HG03095 (cell line): ENCODE results near the gene WDR33.

Source experiments
- ATAC-seq: cut with Tn5 transposase; IDR thresholded peaks from one replicate; pipeline ENCODE4 v1.9.1; 2021; ENCODE audit warnings: moderate library complexity; ENCODE audit not compliant: unreplicated experiment

WDR33 gene

GRCh38 chr2:127721978-127722355, 89.0 kb downstream of the WDR33 start:
- ATAC-seq: no peak

DNA sequence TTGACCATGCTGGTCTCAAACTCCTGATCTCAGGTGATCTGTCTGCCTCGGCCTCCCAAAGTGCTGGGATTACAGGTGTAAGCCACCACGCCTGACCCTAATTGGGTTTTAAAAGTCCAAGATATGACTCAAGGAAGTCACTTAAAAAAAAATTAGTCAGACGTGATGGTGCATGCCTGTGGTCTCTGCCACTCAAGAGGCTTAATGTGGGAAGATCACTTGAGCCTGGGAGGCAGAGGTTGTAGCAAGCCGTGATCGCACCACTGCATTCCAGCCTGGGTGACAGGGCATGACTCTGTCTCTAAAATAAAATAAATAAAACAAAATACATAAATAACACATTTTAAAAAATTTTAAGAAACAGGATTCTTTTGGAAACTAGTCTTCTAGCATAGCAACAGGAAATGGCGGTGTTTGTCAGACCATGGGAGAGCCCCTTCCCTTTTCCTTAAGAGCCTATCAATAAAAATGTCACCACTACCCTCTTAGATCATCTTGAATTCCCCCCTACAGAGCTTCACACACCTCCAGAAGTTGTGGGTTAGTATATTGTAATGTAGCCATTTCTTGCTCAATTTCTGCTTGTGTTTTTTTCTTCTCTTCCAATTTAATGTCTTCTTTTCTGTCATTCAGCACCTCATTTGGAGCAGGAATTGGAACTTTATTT, 89.5 kb downstream of the WDR33 start:
- ATAC-seq: no peak

DNA sequence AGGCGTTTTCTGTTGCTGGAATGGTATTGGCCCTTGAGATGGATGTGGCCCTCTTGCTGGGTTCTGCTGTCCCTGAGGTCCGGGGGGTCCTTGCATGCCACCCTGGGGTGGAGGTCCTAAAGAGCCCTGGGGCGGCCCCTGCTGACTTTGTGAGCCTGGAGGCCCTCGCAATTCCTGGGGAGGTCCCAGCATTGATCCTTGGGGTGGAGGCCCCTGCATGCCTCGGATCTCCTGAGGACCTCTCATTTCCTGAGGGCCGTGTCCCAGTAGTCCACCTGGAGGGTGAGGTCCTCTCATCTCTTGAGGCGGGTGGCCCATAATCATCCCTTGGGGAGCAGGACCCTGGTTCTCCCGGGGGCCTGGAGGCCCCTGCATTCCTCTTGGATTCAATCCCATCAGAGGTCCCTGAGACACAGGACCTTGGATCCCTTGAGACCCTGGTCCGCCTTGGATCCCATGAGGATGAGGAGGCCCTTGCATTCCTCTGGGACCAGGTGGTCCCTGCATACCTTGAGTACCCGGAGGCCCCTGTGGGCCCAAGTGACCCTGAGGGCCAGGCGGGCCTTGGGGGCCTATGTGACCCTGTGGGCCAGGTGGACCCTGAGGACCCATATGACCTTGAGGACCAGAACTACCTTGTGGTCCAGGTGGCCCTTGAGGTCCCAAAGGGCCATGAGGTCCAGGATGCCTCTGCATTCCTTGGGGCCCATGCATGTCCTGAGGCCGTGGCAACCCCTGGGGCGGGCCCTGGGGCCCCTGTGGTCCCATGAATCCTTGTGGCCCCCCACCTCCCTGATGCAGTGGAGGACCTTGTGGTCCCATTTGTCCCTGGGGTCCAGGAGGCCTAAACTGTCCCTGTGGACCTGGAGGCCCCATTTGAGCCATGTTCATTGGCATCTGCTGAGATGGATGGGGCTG, 91.4 kb downstream of the WDR33 start:
- ATAC-seq: no peak

GRCh38 chr2:127718271-127718670, 92.7 kb downstream of the WDR33 start:
- no peak for ATAC-seq

DNA sequence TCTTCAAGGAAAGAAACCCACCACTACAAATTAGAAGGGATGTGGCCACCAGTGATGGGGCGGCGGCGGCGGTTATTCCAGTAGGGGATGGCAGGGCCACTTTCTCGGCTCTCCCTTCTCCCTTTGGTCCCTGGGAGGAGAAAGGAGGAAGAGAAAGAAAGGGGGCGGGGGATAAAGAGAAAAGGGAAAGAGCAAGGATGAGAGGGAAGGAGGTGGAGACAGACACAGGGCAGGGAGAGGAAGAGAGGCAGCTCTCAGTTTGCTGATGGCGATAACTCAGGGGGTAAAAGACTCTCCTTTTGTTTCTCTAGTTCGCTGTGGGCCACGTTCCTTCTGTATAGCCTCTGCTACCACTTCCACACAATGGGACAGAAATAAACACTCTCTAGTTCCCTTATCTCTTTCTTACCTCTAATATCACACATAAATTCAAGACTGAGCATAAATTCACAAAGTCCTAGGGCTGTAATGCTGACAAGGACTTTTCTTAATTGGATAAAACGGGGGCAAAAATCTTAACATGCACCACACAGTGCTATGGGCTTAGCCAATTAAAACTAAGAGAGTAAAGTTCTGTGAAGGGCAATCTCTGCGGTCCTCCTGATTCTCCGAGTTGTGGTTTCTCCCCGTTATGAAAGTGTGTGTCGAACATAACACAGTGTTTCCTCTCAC, 95.1 kb downstream of the WDR33 start:
- ATAC-seq: no peak

DNA sequence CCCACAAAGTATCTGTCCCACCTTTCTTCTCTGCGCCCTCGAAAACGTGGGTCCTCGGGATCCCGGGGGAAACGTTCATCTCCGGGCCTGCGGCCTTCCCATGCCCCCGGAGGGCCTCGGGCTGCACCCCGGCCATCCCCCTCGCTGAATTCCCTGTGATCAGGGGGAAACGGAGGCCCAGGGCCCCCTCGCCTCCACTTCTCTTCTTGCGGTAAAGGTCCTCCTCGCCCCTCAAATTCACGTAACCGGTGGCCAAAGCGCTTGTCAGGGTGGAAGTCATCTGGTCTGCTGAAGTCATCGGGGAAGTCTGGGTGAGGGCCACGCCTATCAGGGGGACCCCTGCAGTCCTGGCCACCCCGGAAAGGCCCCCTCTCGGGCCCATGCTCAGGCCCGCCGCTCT, 97.4 kb downstream of the WDR33 start:
- ATAC-seq: no peak

GRCh38 chr2:127712999-127713398, 98.0 kb downstream of the WDR33 start:
- no peak for ATAC-seq

GRCh38 chr2:127709336-127709735, 101.6 kb downstream of the WDR33 start:
- ATAC-seq: no peak

DNA sequence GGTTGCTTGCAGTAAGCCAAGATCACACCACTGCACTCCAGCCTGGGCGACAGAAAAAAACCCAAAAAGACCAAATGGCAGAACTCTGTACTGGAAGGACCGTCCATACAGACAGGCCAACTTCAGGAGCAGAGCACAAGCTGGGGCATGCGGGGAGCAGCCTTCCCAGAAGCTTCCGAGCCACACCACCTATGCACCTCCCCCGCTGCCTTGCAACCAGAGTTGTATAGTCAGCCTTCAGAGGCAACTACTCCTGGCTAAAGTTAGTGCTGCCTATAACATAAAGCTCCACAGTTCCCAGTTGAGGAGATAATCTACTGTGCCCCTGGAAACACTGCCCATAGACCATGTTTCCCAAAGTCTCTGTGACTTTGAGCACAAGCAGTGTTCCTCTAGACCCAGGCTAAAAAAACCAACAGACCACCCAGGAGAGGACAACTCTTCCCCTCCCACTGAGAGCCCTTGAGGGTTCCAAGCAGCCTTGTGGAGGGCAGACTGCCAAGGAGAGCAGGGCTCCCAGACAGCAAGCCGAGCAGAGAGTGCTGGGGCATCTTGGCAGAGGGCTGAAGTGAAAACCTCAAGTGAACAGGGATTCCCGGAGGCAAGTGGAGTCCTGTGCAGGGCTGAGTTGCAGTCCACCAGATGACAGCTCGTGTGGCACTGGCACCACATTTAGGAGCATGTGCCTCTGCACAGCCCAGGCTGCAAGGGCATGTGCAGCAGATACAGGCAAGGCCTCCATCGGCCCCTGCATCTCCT, 102.9 kb downstream of the WDR33 start:
- no peak for ATAC-seq

DNA sequence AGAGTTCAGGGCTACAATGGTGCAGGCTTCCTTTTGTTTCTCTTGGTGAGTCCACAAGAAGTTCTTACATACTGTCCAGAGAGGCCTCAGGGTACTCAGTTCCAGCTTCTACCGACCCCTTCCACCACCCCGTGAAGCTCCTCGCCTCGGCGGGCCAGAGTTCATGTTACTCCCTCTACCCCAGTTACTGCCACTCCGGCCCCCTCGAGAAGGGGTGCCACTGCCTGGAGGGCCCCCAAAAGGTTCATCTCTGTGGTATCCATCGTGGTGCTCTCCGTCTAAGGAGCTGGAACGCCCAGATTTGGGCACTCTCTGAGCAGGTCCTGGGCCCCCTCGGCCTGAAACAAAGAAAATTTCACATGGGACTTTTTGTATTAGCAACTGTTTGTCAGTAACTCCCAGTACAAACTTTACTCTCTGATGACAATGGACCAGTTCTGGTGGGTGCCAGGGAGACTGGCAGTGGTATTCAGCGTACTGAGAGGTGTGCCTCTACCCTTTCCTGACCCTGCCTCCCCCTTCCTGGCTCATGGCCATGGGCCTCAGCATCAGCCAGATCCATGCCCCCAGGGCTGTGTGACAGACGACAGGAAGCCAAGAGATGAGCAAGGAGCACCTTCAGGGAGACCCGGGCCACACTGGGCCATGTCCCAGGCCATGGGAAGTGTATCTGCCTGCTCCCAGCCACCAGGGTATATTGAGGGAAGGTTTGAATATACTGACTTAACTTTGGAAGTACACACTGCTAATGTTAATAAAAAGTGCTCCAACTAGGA, 104.6 kb downstream of the WDR33 start:
- ATAC-seq: no peak

DNA sequence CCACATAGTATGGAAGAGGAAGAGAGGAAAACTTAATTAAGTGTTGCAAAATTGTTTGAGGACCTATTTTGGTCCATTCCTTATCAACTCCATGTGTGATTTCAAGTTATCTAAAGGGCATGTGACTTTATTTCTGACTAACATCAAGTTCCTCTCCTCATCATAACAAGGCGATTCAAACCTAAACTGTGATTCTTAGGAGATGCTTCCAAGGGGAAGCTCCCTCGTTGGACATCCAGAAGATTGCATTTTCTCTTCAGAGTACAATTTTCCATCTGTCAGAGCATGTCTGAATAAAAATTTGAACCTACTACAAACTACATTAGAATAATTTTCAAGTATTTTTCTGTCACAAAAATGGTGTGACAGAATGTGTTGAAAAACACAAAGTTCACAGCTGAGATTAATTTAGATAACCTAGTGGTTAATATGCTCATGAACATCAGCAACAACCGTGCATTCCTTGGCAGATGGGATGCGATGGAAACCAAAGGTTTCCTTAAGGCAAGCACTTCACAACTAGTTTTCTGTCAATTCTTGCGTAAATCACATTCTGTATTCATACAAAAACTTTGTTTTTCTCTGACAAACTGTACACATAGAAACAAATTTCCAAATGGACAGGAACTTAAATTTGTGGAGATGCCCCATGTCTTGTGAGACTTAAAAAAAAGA, 105.4 kb downstream of the WDR33 start:
- ATAC-seq: no peak

GRCh38 chr2:127704641-127705390, 106.2 kb downstream of the WDR33 start:
- ATAC-seq: no peak

DNA sequence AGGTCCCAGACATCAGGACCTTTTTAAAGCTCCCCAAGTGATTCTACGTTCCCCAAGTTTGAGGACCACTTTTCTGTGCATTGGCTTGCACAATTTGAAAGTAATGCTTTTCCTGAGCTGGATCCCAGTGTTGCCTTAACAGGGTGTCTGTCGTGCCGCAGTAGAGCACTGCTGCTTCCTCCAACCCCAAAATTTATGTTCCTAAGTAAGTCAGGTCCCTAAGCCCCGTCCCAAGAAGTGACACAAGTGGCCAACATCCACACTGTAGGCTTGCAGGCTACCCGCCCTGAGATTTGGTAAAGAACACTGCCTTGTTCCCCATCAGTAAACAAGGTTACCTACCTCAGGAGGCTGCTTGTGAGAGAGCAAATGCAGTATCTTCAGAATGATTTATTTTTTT, 107.7 kb downstream of the WDR33 start:
- no peak for ATAC-seq

GRCh38 chr2:127702395-127703009, 108.5 kb downstream of the WDR33 start:
- ATAC-seq: no peak

DNA sequence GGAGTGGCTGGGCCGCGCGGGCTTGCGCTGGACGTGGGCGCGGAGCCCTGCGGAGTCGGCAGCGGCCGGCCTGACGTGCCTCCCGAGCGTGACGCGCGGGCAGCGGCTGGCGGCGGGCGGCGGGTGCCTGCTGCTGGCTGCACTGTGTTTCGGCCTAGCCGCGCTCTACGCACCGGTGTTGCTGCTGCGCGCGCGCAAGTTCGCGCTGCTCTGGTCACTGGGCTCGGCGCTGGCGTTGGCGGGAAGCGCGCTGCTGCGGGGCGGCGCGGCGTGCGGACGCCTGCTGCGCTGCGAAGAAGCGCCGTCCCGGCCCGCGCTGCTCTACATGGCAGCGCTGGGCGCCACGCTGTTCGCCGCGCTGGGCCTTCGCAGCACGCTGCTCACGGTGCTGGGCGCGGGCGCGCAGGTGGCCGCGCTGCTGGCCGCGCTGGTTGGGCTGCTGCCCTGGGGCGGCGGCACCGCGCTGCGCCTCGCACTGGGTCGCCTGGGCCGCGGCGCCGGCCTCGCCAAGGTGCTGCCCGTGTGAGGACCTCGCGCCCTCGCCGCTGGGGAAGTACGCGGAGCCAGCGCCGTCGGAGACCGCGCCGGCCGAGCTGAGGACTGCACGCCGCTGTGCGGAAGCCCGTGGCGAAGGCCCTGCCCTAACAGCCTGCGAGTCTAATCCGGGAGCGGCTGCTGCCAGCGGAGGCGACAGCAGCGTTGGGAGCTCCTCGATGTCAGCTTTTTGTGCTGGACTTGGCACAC, 109.1 kb downstream of the WDR33 start:
- ATAC-seq: peak; percentile 40

DNA sequence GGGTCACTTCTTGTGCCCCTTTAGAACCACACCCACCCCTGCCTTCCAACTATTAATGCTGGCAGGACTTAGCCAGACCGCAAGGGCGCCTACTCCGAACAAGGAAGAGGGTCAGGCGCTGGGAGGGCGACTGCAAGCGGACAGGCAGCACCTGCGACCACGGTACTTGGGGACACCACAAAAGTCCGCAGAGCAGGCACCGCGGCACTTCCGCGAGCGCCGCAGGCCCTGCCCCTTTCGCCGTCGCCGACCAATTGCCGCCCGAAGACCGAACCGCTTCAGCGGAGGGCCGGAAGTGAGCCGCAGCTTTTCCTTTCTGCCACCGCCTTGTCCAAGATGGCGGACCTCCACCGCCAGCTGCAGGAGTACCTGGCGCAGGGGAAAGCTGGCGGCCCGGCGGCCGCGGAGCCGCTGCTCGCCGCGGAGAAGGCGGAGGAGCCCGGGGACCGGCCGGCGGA, 109.7 kb downstream of the WDR33 start, which contains the start of gene SFT2D3:
TSS of gene SFT2D3 (plus strand) at position 305 of the 458 bp plus-strand sequence. CDS start at position 337, 32 bp downstream.
- ATAC-seq: peak; percentile 66

GRCh38 chr2:127700527-127701192, 110.3 kb downstream of the WDR33 start:
- peak; percentile 58 for ATAC-seq
